GM23338 (cell line): ENCODE results near the gene PRAF2. TPM values are rescaled to one million over a fixed set of nuclear protein-coding genes. Genes with fewer than 3 reads are reported as not detected.

Experiments used
- ATAC-seq: fragments of 200-7000 bp; cut with Tn5 transposase; 3 replicates; pipeline ENCODE4 v1.9.1; 2020
- DNase-seq: peaks from one replicate; pipeline ENCODE4 v3.0.0-alpha.2; 2015; ENCODE audit warnings: low spot score
- H2AFZ ChIP-seq: fragments of 200-600 bp; sonication (generic); 2 replicates; pipeline ENCODE4 v1.8.0; 2016; ENCODE audit warnings: antibody characterized with exemption, mild to moderate bottlenecking, moderate library complexity
- H3F3A ChIP-seq: fragments of 200-600 bp; sonication (generic); replicated peaks from 2 replicates; pipeline ENCODE4 v1.8.0; 2017; ENCODE audit warnings: antibody characterized with exemption, mixed run types, low read depth
- H3K27ac ChIP-seq: fragments of 200-600 bp; sonication (generic); 2 replicates; pipeline ENCODE4 v1.6.1; 2016; ENCODE audit warnings: low read depth
- H3K27me3 ChIP-seq: fragments of 200-600 bp; sonication (generic); 2 replicates; pipeline ENCODE4 v1.8.0; 2016; ENCODE audit warnings: mild to moderate bottlenecking, mixed run types, moderate library complexity; ENCODE audit not compliant: insufficient read depth
- H3K36me3 ChIP-seq: fragments of 200-600 bp; sonication (generic); 2 replicates; pipeline ENCODE4 v1.8.0; 2016; ENCODE audit warnings: mild to moderate bottlenecking; ENCODE audit not compliant: insufficient read depth
- H3K4me1 ChIP-seq: fragments of 200-600 bp; sonication (generic); 2 replicates; pipeline ENCODE4 v1.8.0; 2016; ENCODE audit warnings: mild to moderate bottlenecking, moderate library complexity; ENCODE audit not compliant: insufficient read depth
- H3K4me2 ChIP-seq: fragments of 200-600 bp; sonication (generic); 2 replicates; pipeline ENCODE4 v1.7.1; 2017; ENCODE audit warnings: mixed run types
- H3K4me3 ChIP-seq: fragments of 200-600 bp; sonication (generic); 2 replicates; pipeline ENCODE4 v1.6.1; 2016; ENCODE audit warnings: mixed run types
- H3K79me2 ChIP-seq: fragments of 200-600 bp; sonication (generic); replicated peaks from 2 replicates; pipeline ENCODE4 v1.8.0; 2017; ENCODE audit warnings: mild to moderate bottlenecking; ENCODE audit not compliant: insufficient read depth
- H3K9me2 ChIP-seq: fragments of 200-600 bp; sonication (generic); 2 replicates; pipeline ENCODE4 v1.8.0; 2017; ENCODE audit not compliant: insufficient read depth
- H4K20me1 ChIP-seq: fragments of 200-600 bp; sonication (generic); replicated peaks from 2 replicates; pipeline ENCODE4 v1.8.0; 2017; ENCODE audit warnings: mild to moderate bottlenecking; ENCODE audit not compliant: insufficient read depth
- H3K27ac Mint-ChIP-seq: 2 replicates; pipeline ENCODE4 v1.8.0; 2020; ENCODE audit warnings: inconsistent platforms, mild to moderate bottlenecking, moderate library complexity, mixed read lengths
- H3K27me3 Mint-ChIP-seq: 3 replicates; pipeline ENCODE4 v1.8.0; 2022; ENCODE audit warnings: low read depth, mild to moderate bottlenecking, moderate library complexity, mixed read lengths, inconsistent platforms; ENCODE audit not compliant: insufficient read depth, poor library complexity
- H3K36me3 Mint-ChIP-seq: 3 replicates; pipeline ENCODE4 v1.8.0; 2021; ENCODE audit warnings: low read depth, mild to moderate bottlenecking, inconsistent platforms, moderate library complexity, mixed read lengths
- H3K4me1 Mint-ChIP-seq: 3 replicates; pipeline ENCODE4 v1.8.0; 2020; ENCODE audit warnings: mild to moderate bottlenecking, inconsistent platforms, mixed read lengths
- H3K4me3 Mint-ChIP-seq: 3 replicates; pipeline ENCODE4 v1.8.0; 2021; ENCODE audit warnings: moderate library complexity, mild to moderate bottlenecking, inconsistent platforms, mixed read lengths
- H3K9me3 Mint-ChIP-seq: 3 replicates; pipeline ENCODE4 v1.8.0; 2020; ENCODE audit warnings: moderate library complexity, mild to moderate bottlenecking, inconsistent platforms, mixed read lengths
- CREB1 ChIP-seq: fragments of 250-450 bp; sonication (Bioruptor Pico); IDR thresholded peaks from 2 replicates; pipeline ENCODE4 v1.5.0; 2020; ENCODE audit warnings: low read depth, mild to moderate bottlenecking, moderate library complexity
- CTCF ChIP-seq, 2 experiments: fragments of 200-600 bp in 1 of 2; sonication (generic) in 1 of 2; conservative IDR thresholded peaks; 2 replicates each; pipeline versions ENCODE4 v1.5.1 to v1.6.1; 2016 to 2017; ENCODE audit warnings: antibody characterized with exemption in 2 of 2, low read depth in 2 of 2, mild to moderate bottlenecking in 2 of 2, moderate library complexity in 1 of 2
- EZH2 ChIP-seq: fragments of 200-600 bp; sonication (generic); IDR thresholded peaks from one replicate; pipeline ENCODE4 v1.8.0; 2017; ENCODE audit warnings: antibody characterized with exemption, mild to moderate bottlenecking, low read depth; ENCODE audit not compliant: unreplicated experiment
- EZH2phosphoT487 ChIP-seq: fragments of 200-600 bp; sonication (generic); IDR thresholded peaks from one replicate; pipeline ENCODE4 v1.8.1; 2018; ENCODE audit warnings: antibody characterized with exemption; ENCODE audit not compliant: unreplicated experiment
- JUNB ChIP-seq: IDR thresholded peaks from one replicate; pipeline ENCODE4 v1.6.1; 2016; ENCODE audit warnings: antibody characterized with exemption; ENCODE audit not compliant: unreplicated experiment
- NANOG ChIP-seq: IDR thresholded peaks from 2 replicates; pipeline ENCODE4 v1.6.1; 2016; ENCODE audit warnings: antibody characterized with exemption, borderline replicate concordance
- POLR2AphosphoS5 ChIP-seq: IDR thresholded peaks from 2 replicates; pipeline ENCODE4 v1.6.1; 2016; ENCODE audit warnings: antibody characterized with exemption, low read depth
- REST ChIP-seq: IDR thresholded peaks from one replicate; pipeline ENCODE4 v1.6.1; 2018; ENCODE audit warnings: antibody characterized with exemption; ENCODE audit not compliant: unreplicated experiment
- STAT1 ChIP-seq: IDR thresholded peaks from one replicate; pipeline ENCODE4 v1.6.1; 2016; ENCODE audit warnings: antibody characterized with exemption; ENCODE audit not compliant: unreplicated experiment
- ZNF114 ChIP-seq: fragments of 250-450 bp; sonication (Bioruptor Pico); IDR thresholded peaks from 2 replicates; pipeline ENCODE4 v1.5.0; 2020; ENCODE audit warnings: mild to moderate bottlenecking, moderate library complexity
- ZNF331 ChIP-seq: fragments of 250-450 bp; sonication (Bioruptor Pico); IDR thresholded peaks from 2 replicates; pipeline ENCODE4 v1.5.0; 2020; ENCODE audit warnings: low read depth, mild to moderate bottlenecking, moderate library complexity
- polyA plus RNA-seq: library from polyadenylated mRNA; unstranded; fragments of >200 nt; fragmentation: Nextera tagmentation; extraction: Ambion mirVana; gene quantifications from 2 replicates; pipeline ENCODE4 v1.2.1, GENCODE V29; 2016
- total RNA-seq: library from RNA; depleted of rRNA; stranded (reverse); fragments of >200 nt; shearing (Covaris generic); gene quantifications from 2 replicates; pipeline ENCODE4 v1.2.3, GENCODE V29; 2014
- TF ChIP-seq, protein P1 (sequence below): fragments of 250-450 bp; sonication (Bioruptor Pico); IDR thresholded peaks from 2 replicates; pipeline ENCODE4 v1.5.0; 2020; ENCODE audit warnings: mild to moderate bottlenecking, moderate library complexity
- TF ChIP-seq, protein P2 (sequence below): IDR thresholded peaks from 2 replicates; pipeline ENCODE4 v1.6.1; 2016; ENCODE audit warnings: antibody characterized with exemption

PRAF2 gene
- total and polyA plus RNA-seq, 2 experiments from 2014 or later, result 6.3 to 22.1 TPM

DNA sequence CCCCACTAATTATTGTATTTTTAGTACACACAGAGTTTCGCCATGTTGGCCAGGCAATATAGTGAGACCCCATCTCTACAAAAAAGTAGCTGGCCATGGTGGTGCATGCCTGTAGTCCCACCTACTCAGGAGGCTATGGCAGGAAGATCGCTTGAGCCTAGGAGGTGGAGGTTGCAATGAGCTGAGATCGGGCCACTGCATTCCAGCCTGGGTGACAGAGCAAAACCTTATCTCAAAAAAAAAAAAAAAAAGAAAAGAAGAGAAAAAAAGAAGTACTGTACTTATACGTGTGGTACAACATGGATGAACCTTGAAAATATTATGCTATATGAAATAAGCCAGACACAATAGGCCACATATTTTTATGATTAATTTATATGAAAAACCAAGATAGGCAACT lies 15.8 kb upstream of the PRAF2 start:
- ATAC-seq (no peak), DNase-seq (no peak)
- Histone ChIP-seq H4K20me1 (no peaks in the 10 kb centered on the region), H3K4me3 (no peak overlapping the region), H3K79me2 (no peaks in the 10 kb centered on the region), H3K4me1 (no peaks in the 10 kb centered on the region), H3F3A (no peaks in the 10 kb centered on the region), H3K4me2 (no peak overlapping the region), H2AFZ (no peak overlapping the region), H3K9me2 (no peaks in the 10 kb centered on the region), H3K27me3 (no peaks in the 10 kb centered on the region), H3K27ac (no peak overlapping the region), H3K36me3 (no peaks in the 10 kb centered on the region)
- Mint-ChIP-seq H3K27ac (no peak overlapping the region), H3K4me1 (no peaks in the 10 kb centered on the region), H3K9me3 (no peaks in the 10 kb centered on the region), H3K27me3 (no peaks in the 10 kb centered on the region), H3K4me3 (no peak overlapping the region), H3K36me3 (no peaks in the 10 kb centered on the region)
- TF ChIP-seq ZNF114 (CRISPR knock-in tag) (no peak), EZH2phosphoT487 (no peak), STAT1 (no peak), EZH2 (no peak), ZNF331 (CRISPR knock-in tag) (no peak), POLR2AphosphoS5 (no peak), JUNB (no peak), CTCF (conservative IDR thresholded peaks at IDR 0.05; ENCODE audit: low read depth in 2 of 2) (no peak), CREB1 (CRISPR knock-in tag) (no peak), REST (no peak), NANOG (no peak)
- TF ChIP-seq, protein P1, sequence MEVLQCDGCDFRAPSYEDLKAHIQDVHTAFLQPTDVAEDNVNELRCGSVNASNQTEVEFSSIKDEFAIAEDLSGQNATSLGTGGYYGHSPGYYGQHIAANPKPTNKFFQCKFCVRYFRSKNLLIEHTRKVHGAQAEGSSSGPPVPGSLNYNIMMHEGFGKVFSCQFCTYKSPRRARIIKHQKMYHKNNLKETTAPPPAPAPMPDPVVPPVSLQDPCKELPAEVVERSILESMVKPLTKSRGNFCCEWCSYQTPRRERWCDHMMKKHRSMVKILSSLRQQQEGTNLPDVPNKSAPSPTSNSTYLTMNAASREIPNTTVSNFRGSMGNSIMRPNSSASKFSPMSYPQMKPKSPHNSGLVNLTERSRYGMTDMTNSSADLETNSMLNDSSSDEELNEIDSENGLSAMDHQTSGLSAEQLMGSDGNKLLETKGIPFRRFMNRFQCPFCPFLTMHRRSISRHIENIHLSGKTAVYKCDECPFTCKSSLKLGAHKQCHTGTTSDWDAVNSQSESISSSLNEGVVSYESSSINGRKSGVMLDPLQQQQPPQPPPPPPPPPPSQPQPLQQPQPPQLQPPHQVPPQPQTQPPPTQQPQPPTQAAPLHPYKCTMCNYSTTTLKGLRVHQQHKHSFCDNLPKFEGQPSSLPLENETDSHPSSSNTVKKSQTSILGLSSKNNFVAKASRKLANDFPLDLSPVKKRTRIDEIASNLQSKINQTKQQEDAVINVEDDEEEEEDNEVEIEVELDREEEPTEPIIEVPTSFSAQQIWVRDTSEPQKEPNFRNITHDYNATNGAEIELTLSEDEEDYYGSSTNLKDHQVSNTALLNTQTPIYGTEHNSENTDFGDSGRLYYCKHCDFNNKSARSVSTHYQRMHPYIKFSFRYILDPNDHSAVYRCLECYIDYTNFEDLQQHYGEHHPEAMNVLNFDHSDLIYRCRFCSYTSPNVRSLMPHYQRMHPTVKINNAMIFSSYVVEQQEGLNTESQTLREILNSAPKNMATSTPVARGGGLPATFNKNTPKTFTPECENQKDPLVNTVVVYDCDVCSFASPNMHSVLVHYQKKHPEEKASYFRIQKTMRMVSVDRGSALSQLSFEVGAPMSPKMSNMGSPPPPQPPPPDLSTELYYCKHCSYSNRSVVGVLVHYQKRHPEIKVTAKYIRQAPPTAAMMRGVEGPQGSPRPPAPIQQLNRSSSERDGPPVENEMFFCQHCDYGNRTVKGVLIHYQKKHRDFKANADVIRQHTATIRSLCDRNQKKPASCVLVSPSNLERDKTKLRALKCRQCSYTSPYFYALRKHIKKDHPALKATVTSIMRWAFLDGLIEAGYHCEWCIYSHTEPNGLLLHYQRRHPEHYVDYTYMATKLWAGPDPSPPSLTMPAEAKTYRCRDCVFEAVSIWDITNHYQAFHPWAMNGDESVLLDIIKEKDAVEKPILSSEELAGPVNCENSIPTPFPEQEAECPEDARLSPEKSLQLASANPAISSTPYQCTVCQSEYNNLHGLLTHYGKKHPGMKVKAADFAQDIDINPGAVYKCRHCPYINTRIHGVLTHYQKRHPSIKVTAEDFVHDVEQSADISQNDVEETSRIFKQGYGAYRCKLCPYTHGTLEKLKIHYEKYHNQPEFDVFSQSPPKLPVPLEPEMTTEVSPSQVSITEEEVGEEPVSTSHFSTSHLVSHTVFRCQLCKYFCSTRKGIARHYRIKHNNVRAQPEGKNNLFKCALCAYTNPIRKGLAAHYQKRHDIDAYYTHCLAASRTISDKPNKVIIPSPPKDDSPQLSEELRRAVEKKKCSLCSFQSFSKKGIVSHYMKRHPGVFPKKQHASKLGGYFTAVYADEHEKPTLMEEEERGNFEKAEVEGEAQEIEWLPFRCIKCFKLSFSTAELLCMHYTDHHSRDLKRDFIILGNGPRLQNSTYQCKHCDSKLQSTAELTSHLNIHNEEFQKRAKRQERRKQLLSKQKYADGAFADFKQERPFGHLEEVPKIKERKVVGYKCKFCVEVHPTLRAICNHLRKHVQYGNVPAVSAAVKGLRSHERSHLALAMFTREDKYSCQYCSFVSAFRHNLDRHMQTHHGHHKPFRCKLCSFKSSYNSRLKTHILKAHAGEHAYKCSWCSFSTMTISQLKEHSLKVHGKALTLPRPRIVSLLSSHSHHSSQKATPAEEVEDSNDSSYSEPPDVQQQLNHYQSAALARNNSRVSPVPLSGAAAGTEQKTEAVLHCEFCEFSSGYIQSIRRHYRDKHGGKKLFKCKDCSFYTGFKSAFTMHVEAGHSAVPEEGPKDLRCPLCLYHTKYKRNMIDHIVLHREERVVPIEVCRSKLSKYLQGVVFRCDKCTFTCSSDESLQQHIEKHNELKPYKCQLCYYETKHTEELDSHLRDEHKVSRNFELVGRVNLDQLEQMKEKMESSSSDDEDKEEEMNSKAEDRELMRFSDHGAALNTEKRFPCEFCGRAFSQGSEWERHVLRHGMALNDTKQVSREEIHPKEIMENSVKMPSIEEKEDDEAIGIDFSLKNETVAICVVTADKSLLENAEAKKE (CRISPR knock-in tag), result no peak
- TF ChIP-seq, protein P2, sequence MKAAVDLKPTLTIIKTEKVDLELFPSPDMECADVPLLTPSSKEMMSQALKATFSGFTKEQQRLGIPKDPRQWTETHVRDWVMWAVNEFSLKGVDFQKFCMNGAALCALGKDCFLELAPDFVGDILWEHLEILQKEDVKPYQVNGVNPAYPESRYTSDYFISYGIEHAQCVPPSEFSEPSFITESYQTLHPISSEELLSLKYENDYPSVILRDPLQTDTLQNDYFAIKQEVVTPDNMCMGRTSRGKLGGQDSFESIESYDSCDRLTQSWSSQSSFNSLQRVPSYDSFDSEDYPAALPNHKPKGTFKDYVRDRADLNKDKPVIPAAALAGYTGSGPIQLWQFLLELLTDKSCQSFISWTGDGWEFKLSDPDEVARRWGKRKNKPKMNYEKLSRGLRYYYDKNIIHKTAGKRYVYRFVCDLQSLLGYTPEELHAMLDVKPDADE, result no peak
